VCaP (cell line): ENCODE results near the gene ACTL7B.

ENCODE experiments used
- H3K27ac ChIP-seq: fragments of 450-650 bp; 2 replicates; pipeline ENCODE4 v1.5.1; 2017
- CTCF ChIP-seq: fragments of 450-650 bp; conservative IDR thresholded peaks from 2 replicates; pipeline ENCODE4 v1.5.1; 2017; ENCODE audit warnings: mild to moderate bottlenecking, moderate library complexity

Gene ACTL7B

DNA sequence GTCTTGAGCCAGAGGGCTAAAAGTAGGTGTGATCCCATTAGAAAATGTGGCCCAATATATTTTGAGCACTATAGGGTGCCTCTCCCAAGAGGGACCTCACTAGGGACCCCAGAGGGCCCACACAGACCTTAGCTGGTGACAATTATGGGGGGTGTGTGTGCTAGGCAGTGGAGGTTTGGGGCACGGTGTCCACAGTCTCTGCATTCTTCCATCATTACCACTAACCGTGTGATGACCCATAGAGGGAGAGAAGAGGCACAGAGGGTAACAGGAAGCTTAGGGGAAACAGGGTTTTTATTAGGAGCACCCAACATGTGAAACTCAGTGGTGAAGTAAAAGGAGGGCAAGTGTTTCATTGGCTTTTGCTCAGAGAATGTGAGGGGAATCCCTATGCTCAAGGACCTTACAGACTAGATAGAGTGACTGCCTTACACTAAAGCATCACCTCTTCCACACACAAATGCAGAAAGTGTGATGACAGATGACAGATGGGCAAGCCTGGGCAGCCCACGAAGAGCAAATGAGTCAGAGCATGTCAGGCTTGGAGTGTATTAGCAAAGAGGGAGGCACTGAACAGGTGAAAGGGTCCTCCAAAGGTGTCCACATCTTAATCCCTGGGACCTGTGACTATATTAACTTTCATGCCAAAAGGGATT is 3.8 kb upstream of the ACTL7B start:
- TF ChIP-seq CTCF, result no peak
- H3K27ac ChIP-seq, result no peak overlapping the region

GRCh38 chr9:108857572-108857971 is 1.8 kb upstream of the ACTL7B start:
- no peak overlapping the region for H3K27ac ChIP-seq
- no peak for TF ChIP-seq CTCF

GRCh38 chr9:108855529-108855886 is 278 bp downstream of the ACTL7B start:
- H3K27ac ChIP-seq, result no peak overlapping the region
- TF ChIP-seq CTCF, result no peak

GRCh38 chr9:108854641-108855528 is 901 bp downstream of the ACTL7B start:
- no peak overlapping the region for H3K27ac ChIP-seq
- no peak for TF ChIP-seq CTCF

- no peak overlapping the region for H3K27ac ChIP-seq
- no peak for TF ChIP-seq CTCF
These were observed 1.7 kb downstream of the ACTL7B start for GRCh38 chr9:108854094-108854493.

DNA sequence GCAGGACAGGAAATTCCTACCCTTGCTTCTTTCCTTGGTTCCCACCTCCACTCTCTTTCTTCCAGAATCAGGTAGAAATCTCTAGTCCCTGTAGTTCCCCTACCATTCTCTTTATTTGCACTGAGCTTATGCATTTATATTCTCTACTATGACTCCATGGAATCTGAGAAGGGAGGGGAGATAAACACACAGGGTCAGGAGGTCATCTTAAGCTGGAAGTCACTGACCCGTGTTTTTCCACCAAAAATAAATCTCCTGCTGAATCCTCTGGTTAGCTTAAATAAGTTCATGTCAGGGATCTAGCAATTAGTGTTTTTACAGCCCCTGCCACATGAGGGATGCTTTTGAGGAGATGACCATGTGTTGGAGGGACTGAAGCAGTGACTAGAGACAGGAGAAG is 3.7 kb downstream of the ACTL7B start:
- H3K27ac ChIP-seq, result no peak overlapping the region
- TF ChIP-seq CTCF, result no peak

GRCh38 chr9:108851138-108851537 is 4.6 kb downstream of the ACTL7B start:
- no peak for TF ChIP-seq CTCF
- H3K27ac ChIP-seq, result no peak overlapping the region
